Stimulated activated naive CD4-positive, alpha-beta T cell treated with Interleukin-2 at 50 U/mL for 16 hours (primary cell): ENCODE measurements around the gene HMGN4.
"Not testable (repeated sequence)": the region's sequence is repeated elsewhere in the genome, so short reads cannot be mapped to it uniquely, and the experiment has no call there.

ENCODE experiments used
- DNase-seq: peaks from one replicate; lab custom pipeline; 2025; lab: John Stamatoyannopoulos, UW

Gene HMGN4

DNA sequence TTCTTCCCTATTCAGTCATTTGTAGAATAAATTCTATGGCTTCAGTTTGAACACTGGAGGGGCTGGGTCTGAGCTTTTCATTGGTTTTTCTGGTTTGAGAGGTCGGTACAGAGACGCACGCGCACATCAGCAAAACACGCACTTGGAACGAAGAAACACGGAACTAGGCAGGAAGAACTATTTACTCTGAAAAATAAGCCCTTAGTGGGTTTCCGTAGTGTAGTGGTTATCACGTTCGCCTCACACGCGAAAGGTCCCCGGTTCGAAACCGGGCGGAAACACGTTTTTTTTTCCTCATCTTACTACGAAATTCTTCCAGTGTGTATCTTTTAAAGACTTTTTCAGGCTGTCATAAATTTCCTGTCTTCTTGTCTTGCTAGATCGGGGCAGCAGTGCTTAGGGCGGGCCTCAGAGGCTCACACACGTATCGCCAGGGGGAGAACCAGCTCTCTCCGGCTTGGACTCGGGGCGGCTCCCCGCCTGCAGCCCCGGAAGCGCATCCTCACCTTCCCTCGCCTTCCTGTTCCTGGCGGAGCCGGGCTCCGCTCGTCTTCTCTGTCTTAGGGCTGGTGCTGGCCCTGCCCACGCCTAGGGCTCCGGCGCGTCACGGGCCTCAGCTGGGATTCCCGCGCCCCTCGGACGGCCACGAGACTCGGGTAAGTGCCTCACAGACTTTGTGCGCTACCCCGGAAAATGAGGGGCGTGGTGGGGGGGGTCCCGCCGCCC, at the start of gene HMGN4:
Gene HMGN4 (plus strand): TSS at position 521 of the 726 bp plus-strand sequence. CDS start 6,841 bp downstream, outside the sequence.
- DNase-seq: peak; percentile 78

DNA sequence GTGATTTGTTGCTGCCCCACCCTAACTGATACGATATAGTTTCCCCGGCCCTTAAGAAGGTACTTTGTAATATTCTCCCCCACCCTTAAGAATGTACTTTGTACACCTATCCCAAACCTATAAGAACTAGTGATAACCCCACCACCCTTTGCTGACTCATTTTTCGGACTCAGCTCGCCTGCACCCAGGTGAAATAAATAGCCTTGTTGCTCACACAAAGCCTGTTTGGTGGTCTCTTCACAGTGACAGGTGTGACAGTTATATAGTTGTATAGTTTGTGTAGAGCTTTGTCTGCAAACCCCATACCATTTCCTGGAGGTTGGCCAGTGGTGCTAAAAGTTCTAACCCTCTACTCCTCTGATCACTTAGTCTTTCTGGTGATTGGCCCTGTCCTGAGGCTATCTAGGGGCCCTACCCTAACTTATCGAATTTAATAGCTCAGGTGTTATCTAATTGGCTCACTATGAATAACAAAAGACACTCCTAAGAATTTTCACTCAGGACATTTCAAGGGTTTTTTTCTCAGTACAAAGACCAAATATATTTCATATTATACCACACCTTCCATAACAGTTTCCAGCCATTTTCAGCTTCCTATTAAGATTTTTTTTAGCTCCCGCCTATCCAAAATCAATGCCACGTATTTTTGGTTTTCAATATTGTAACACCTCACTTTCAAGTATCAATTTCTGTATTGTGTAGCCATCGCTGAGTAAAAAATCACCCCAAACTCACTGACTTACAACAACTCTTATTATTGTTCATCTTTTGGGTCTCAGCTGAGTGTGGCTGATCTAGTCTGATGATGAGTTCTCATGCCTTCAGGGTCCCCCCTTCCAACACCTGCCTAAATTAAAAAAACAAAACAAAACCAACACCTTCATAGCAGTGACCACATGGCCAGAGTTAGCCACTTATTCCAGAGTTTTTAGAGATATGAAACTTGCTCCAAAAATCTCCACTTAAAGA, 47.9 kb upstream of the HMGN4 start:
- no peak for DNase-seq

DNA sequence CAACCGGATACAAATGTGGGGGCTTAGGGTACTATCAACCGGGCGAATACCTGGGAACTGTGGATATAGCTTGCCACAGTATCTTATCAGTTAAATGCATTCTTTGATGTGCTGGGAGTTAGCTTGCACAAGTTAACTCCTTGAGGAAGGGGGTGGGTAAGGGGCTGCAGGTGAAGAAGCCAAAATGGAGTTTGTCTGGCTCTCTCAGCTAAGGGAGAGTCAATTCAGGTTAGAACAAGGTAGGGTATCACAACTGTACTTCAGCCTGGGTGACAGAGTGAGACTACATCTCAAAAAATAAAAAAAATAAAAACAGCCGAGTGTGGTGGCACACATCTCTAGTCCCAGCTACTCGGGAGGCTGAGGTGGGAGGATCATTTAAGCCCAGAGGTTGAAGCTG, 46.6 kb upstream of the HMGN4 start:
- DNase-seq: no peak

DNA sequence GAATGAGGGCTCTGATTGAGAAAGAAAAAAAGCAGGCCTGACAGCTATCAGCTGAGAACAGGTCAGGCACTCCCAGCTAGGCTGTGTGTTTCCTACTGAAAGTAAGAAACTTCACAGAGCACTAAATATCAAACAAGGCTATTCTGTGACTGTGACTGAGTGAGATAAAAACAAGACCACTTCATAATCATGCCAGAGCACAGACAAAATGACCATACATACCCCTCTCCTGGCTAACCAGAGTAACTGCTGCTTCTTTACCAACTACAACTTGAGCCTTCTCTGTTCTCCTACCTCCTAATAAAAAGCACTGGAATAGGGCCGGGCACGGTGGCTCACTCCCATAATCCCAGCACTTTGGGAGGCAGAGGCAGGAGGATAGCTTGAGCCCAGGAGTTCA, 44.9 kb upstream of the HMGN4 start:
- no peak for DNase-seq

DNA sequence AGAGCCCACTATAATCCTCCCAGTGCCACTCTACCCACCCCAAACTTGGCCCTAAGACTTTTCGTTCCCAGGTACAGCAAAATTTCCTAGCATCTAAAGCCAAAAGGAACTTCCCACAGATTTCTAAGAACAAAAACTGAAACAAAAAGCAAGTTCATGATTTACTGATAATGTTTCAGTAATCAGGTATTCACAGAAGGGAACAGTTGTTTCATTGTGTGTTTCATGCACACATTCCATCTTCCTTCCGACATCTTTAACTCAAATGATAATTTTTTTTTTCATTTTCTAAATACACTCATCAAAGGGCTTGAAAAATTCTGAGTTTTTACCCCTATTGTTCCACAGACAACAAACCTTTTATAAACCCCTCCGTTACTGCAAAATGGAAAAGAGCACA, 44.0 kb upstream of the HMGN4 start:
- DNase-seq: no peak

DNA sequence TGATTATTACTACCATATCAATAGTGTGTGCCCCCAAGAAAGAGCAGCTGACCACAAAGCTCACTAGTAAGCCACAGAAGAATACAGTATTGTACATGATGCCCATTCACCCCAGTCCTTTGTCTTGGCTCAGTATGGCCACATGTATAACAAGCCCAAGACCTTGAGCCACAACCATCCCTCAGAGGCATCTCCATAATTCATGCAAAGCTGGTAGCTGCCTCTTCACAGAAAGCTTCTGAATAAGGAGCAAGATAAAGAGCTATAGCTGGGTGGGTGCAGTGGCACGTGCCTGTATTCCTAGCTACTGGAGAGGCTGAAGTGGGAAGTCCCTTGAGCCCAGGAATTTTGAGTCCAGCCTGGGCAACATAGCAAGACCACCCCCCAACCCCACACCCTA, 42.9 kb upstream of the HMGN4 start:
- DNase-seq: no peak

DNA sequence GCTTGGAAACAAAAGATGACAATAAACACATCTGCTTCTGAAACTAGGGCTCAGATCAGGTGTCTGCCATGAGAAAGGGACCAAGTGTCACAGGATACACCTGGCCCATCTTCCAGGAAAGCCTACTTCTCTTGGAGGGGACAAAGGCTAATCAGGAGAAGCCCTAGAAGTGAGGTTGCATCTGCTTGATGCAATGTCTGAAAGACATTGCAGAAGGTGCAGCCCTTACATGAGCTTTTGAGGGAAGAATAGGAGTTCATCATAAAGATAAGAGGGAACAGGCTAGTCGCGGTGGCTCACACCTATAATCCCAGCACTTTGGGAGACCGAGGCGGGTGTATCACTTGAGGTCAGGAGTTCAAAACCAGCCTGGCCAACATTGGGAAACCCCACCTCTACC, 40.6 kb upstream of the HMGN4 start:
- DNase-seq: no peak

DNA sequence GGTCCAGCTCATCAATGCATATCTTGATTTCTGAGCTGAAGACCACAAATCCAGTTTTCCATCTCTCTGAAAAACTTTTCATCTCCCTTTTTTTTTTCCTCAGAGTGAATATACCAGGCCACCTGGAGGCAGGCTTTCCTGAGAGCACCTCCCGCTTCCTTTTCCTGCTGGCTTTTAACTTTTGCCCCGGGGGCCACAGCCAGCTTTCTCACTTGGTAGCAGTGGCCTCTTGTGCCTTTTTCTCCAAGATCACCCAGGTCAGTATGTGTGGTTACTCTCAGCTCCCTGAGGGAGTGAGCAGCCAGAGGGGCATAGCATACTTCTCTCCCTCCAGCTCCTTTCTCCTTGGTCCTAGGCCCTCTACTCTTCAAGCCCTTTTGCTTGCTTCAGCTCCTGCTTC, 38.1 kb upstream of the HMGN4 start, which contains the start of gene BTN1A1:
Gene BTN1A1 (plus strand): TSS at position 202 of the 400 bp plus-strand sequence. CDS start 984 bp downstream, outside the sequence.
- no peak for DNase-seq

DNA sequence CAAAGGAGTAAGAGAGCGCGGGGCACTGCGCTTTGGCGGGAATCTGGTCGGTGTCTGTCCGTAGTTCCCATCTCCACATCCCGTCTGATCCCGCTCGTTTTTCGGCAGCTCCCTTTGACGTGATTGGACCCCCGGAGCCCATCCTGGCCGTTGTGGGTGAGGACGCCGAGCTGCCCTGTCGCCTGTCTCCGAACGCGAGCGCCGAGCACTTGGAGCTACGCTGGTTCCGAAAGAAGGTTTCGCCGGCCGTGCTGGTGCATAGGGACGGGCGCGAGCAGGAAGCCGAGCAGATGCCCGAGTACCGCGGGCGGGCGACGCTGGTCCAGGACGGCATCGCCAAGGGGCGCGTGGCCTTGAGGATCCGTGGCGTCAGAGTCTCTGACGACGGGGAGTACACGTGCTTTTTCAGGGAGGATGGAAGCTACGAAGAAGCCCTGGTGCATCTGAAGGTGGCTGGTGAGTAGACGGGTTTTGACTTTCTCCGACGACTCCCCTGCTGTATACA, 36.6 kb upstream of the HMGN4 start:
- peak; percentile 24 for DNase-seq

DNA sequence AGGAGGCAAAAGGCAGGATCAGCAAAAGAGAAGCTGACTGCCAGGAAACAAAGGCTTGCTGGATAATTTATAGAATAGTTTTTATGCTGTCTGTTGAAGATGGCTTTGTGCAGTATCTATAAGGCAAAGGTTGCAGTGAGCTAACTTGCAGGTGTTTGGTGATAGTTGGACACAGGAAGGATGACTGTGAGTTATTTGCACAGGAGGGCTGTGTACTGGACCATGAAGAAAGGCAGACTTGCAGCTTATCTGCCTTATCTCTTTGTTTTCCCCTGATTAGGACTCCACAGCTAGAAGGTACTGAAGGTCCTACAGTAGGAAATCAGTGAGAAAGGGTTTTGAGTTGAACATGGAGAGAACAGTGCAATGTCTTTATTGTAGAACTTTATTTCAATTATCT, 36.0 kb upstream of the HMGN4 start:
- no peak for DNase-seq

DNA sequence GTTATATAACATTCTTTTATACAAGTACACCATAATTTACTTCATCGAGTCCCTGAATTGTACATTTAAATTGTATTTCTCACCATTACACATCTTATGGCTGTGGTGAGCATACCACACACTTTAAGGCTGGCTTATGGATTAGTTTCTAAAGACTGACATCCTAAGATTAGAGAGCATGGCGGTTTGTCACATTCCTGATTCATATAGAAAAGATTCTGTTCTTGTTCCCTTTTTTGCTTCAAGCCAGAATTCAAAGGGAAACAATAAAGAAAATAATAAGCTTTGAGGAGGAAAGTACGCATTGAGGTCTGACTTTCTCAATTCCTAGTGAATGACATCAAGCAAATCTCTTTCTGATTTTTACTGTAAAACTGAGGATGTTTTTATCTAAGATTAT, 35.5 kb upstream of the HMGN4 start:
- no peak for DNase-seq

DNA sequence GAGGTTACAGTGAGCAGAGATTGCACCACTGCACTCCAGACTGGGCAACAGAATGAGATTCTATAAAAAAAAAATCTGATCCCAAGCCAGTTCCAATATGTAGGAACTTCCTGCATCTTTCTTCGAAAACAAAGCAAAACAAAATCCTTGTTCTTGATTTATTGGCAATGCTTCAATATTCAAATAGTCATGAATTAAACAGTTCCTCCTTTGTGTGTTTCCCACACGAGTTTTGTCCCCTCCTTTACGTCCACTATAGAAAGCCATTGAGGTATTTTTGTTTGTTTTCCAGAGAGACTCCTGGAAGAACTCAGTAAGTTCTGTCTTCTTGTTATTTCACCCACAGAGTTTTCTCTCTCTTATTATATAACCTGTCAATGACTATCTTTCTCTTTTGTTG, 30.5 kb upstream of the HMGN4 start:
- no peak for DNase-seq

DNA sequence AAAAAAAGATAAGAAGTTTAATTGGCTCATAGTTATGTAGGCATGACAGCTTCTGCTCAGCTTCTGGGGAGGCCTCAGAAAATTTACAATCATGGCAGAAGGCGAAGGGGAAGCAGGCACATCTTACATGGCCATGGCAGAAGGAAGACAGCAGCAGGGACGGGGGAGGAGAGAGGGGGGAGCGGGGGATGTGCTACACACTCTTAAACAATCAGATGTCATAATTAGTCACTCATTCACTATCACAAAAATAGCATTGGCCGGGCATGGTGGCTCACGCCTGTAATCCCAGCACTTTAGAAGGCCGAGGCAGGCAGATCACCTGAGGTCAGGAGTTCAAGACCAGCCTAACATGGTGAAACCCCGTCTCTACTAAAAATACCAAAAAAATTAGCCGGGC, 27.1 kb upstream of the HMGN4 start:
- DNase-seq: not testable (repeated sequence)

DNA sequence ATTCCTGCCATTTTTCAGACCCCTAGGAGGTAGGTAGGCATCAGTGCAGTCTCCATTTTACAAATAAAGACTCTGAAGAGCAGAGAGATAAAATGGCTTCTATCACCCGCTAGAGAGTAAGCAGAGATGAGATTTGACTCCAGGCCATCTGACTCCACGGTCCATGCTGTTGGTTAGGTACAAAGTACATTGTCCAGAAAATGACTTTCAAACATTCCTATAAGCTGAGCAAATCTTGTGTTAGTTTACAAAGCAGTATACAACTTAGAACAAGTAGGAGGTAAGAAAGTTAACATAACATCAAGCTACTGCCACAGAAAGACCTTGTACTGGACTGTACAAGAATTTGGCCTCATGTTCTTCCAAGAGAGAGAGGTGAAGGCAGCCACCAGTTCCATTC, 23.2 kb upstream of the HMGN4 start:
- no peak for DNase-seq

DNA sequence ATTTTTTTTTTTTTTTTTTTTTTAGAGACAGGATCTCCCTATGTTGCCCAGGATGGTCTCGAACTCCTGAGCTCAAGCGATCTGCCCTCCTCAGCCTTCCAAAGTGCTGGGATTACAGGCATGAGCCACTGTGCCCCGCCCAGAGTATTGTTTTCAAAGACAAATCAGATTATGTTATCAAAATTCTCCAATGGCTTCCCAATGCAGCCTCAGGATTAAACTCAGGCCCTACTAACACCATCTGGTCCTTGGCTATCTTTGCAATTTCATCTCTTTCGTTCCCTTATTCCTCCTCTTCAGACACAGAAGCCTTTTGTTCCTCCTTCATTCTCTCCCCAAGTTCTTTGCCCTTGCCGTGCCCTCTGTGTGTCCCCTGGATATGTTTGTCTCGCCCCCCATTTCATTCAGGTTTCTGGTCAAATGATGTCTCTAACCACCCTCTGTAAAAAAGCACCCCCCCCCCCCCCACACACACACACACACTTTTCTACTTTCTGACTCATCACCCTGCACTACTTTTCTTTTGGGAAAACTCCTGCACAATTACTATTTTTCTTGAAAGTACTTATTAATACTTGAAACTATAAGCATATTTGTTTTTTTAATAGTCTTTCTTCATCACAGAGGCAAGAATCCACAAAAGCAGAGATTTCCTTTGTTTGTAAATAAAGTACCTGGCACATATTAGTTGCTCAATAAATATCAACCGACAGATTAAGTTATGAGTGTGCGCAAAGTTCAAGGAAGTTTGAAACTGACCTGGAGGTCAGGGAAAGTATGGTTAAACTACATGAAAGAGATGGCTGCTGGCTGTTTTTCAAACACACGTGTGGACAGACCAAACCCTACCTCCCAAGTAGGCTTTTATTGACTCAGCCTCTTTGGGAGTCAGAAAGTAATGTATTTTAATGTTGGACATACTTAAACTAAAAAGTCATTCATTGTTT, 21.4 kb upstream of the HMGN4 start:
- DNase-seq: no peak

DNA sequence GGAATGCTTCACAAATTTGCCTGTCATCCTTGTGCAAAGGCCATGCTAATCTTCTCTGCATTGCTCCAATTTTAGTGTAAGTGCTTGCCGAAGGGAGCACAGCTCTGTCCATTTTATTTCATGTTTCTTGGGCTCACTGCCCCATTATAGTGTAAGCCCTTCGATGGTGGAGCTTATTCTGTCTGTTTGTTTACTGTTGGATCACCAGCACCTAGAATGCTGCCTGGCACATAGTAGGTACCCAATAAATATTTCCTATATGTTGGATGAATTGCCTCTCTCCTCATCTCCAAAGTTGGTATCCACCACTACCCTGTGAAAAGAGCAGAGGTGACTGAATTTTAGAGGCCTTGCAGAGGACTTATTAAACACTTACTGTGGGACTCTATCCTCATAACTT, 18.8 kb upstream of the HMGN4 start:
- no peak for DNase-seq

DNA sequence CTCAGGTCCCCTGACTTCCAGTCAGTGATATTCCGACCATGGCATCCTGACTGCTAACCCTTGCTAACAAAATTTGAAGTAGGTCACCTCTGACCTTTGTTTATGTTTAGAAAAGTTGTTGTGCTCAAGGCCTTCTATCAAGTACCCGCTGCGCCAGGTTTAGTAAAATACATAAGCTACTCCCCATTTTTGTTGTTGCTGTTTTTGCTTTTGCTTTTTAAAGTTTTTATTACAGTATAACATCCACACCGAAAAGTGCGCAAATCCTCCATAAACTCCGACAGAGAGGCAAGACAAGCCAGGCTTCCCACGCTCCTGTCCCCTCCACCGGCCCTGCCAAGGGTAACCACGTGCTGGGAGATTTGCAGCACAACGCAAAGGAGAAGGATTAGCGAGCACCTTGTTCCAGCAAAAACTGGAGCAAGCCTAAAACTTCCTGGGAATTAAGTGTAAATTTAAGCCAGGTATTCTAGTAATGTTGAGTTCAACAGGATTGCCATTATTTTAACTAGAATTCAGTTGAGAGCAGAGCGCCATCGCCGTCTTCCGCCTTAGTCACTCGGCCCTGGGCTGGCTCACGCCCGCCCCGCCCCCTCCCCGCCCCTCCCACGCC, 17.8 kb upstream of the HMGN4 start:
- no peak for DNase-seq

DNA sequence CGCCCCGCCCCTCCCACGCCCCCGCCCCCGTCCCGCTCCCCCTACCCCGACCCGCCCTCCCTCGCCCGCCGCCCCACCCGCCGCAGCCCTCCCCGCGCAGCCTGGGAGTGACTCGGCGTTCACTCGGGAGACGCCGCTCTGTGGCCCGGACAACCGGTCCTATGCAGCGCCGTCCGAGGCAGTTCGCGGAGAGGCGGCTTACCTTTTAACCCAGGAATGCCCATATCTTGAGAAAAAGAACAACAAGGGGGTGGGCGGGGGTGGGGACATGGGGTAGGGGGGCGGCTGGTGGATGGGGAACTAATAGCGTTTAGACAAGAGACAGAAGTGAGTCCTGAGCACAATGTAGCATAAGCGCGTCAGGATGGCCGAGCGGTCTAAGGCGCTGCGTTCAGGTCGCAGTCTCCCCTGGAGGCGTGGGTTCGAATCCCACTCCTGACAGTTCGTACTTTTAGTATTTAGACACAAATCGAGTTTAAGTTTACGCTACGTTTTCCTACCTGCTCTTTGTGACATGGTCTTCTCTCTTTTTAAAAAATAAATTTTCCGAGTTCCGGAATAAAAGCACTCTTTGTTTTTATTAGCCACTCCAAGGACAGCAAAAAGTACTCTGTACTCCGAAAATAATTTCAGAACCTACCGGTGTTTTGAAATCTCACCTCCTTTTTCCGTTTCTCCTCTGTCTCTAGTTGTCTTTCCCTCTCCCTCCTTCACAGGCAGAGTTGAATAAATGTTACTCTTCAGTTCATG, 17.1 kb upstream of the HMGN4 start:
- peak; percentile 84 for DNase-seq

DNA sequence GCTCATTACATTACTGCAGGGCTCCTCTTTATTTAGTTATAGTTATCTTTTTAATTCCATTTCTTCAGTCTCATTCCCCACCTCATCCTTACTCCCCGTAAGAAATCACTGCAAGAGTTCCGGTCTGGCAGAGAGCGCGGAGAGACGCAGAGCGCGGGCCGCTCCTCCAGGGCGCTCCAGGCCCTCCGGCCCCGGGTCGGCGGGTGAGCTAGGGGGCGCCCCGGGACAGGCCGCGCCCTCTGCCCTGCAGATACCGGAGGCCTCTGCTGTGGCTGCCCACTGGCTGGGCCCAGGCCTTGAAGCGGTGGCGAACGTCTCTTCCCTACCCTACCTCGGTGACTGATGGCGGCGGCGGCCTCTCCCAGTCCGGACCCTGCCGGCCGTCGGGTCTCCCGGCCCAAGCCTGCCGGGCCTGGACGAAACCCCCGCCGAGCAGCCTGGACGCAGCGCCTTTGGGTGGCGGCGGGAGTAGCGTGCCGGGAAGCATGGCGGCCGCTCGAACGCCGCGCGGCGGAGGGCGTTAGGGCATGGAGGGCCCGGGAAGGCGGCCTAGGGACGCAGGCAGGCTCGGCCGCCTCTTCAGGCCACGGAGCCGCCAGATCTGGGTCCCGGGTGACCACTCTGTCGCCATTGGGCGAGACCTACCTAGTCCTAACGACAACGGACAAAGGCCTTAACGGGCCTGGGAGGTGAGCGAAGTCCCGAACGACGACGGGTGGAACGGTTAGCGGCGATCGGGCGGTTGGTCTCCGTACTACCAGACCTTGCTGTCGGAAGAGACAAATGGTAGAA, 16.4 kb upstream of the HMGN4 start:
- peak; percentile 59 for DNase-seq
